Uterus (tissue), 4 donors: ENCODE data around the gene LTN1. TPM values are rescaled to one million over a fixed set of nuclear protein-coding genes. Genes with fewer than 3 reads are reported as not detected.

Experiments
- DNase-seq, 2 donors: peaks; one replicate each; pipeline ENCODE4 v3.0.0-alpha.2; 2019 to 2020
- H3K27ac ChIP-seq, 2 donors: fragments of 200-600 bp; sonication (generic); 1 replicate in 1 of 2; 2 replicates in 1 of 2; pipeline ENCODE4 v1.5.1; 2016 to 2018
- H3K27me3 ChIP-seq, 2 donors: fragments of 200-600 bp; sonication (generic); one replicate each; pipeline ENCODE4 v1.5.1; 2018 to 2019; ENCODE audit warnings: control low read depth in 1 of 2
- H3K36me3 ChIP-seq, 2 donors: fragments of 200-600 bp; sonication (generic); one replicate each; pipeline ENCODE4 v1.5.1; 2019; ENCODE audit warnings: control low read depth in 1 of 2
- H3K4me1 ChIP-seq, 2 donors: fragments of 200-600 bp; sonication (generic); one replicate each; pipeline ENCODE4 v1.5.1; 2018 to 2019; ENCODE audit warnings: control low read depth in 1 of 2
- H3K4me3 ChIP-seq, 2 donors: fragments of 200-600 bp; sonication (generic); 1 replicate in 1 of 2; 2 replicates in 1 of 2; pipeline ENCODE4 v1.5.1; 2018 to 2019; ENCODE audit warnings: mild to moderate bottlenecking in 1 of 2
- H3K9me3 ChIP-seq, 2 donors: fragments of 200-600 bp; sonication (generic); one replicate each; pipeline ENCODE4 v1.5.1; 2019; ENCODE audit warnings: control low read depth in 1 of 2
- CTCF ChIP-seq, 4 experiments: fragments of 200-600 bp in 2 of 4; fragments of 450-650 bp in 2 of 4; sonication (generic) in 2 of 4; IDR thresholded peaks; one replicate each; pipeline ENCODE4 v1.5.1; 2016 to 2019; ENCODE audit warnings: antibody characterized with exemption in 4 of 4, mild to moderate bottlenecking in 2 of 4, moderate library complexity in 1 of 4
- POLR2A ChIP-seq, 2 donors: fragments of 450-650 bp; IDR thresholded peaks; one replicate each; pipeline ENCODE4 v1.6.1; 2016; ENCODE audit warnings: antibody characterized with exemption in 2 of 2, mild to moderate bottlenecking in 1 of 2, moderate library complexity in 1 of 2
- intact Hi-C: fragments of 100-400 bp; cut with DNase I; formaldehyde crosslinking; loops from one replicate; pipeline ENCODE4 v1.15.1; 2023; ENCODE audit warnings: low total_unique reads
- total RNA-seq, 4 donors: library from RNA; depleted of rRNA in 3 of 4; stranded (reverse); fragments of >200 nt in 3 of 4; gene quantifications; one replicate each; pipeline versions ENCODE4 v1.1.0 to v1.2.4, GENCODE V29; 2014 to 2023
- donor health status: DM: yes; HTN: yes; CAD: no.

LTN1 gene
- total RNA-seq, 4 donors from 2014 or later, result 13.8 to 61.0 (median 30.6) TPM

DNA sequence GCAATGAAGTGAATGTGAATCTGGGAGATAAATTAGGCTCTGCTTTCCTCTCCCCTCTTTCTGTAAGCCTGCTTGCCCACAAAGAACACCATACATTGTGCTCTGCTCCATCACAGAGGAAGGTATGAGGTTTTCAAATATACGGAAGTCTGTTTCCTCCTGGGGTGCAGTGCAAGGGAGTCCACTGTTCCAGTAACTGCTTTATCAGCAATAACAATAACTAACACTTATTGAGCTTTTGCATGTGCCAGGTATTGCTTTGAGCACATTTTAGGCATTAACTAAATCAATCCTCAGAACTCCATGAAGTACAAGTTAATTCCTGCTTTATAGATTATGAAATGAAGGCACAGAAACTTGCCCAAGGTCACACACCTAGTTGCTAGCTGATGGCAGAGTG lies 10.0 kb downstream of the LTN1 start:
- Histone ChIP-seq H3K4me1 (no peaks in the 10 kb centered on the region), H3K27me3 (no peaks in the 10 kb centered on the region), H3K4me3 (no peak overlapping the region), H3K9me3 (no peaks in the 10 kb centered on the region), H3K36me3 (no peaks in the 10 kb centered on the region), H3K27ac (no peak overlapping the region)
- intact Hi-C loops, result no loop called here
- TF ChIP-seq POLR2A (IDR thresholded peaks at IDR 0.05) (no peak), CTCF (IDR thresholded peaks at IDR 0.05) (no peak)
- DNase-seq, result no peak

GRCh38 chr21:28979092-28979491 lies 13.6 kb downstream of the LTN1 start:
- no peak for DNase-seq
- Histone ChIP-seq H3K36me3 (no peaks in the 10 kb centered on the region), H3K9me3 (no peaks in the 10 kb centered on the region), H3K27me3 (no peaks in the 10 kb centered on the region), H3K4me1 (no peaks in the 10 kb centered on the region), H3K4me3 (no peak overlapping the region), H3K27ac (no peak overlapping the region)
- intact Hi-C loops, result no loop called here
- no peak for TF ChIP-seq POLR2A (IDR thresholded peaks at IDR 0.05)
- no peak for TF ChIP-seq CTCF (IDR thresholded peaks at IDR 0.05)

DNA sequence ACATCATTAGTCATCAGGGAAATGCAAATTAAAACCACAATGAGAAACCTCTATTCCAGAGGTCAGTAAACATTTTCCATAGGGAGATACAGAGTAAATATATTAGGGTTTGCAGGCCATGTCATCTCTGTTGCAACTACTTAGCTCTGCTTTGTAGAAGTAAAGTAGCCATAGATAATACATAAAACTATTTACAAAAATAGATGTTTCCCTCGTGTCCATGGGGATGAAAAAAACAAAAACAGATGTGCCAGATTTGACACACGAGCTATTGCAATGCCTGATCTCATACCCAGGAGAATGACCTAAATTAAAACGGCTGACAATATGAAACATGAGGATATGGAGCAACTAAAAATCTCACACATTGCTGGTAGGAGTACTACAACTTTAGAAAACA lies 17.3 kb downstream of the LTN1 start:
- Histone ChIP-seq H3K4me1 (no peaks in the 10 kb centered on the region), H3K27ac (peak overlapping the region in 1 of 2 donors; percentile 28), H3K27me3 (no peaks in the 10 kb centered on the region), H3K36me3 (no peaks in the 10 kb centered on the region), H3K4me3 (no peak overlapping the region), H3K9me3 (no peaks in the 10 kb centered on the region)
- intact Hi-C loops, result no loop called here
- no peak for DNase-seq
- TF ChIP-seq CTCF (IDR thresholded peaks at IDR 0.05), result no peak
- TF ChIP-seq POLR2A (IDR thresholded peaks at IDR 0.05), result no peak

DNA sequence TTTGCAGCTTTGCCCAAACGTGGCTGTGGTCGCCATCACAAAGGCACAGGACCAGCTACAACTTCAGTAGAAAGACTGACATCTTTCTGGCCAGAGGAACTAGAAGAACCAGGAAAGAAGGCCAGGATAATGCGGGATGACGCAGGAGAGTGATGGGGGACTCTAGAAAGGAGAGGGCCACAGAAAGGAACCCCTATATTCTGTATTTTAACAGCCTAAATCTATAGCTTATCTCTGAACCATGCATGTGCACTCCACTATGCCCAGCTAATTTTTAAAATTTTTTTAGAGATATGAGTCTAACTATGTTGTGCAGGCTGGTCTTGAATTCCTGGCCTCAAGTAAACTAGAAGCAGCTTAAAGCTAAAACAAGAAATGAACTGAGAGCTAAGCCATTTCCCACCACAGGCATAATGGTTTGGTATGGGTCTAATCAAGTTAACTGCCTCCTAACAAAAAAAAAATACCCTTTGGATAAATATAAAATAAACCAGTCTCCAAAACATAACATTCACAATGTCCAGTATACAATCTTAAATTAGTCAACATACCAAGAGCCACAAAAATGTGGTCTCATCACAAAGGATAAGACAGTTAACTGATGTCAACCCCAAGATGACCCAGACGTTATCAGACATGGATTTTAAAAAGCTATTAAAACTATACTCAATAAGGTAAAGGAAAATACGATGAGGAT lies 18.0 kb downstream of the LTN1 start:
- DNase-seq, result no peak
- Histone ChIP-seq H3K27me3 (no peaks in the 10 kb centered on the region), H3K4me3 (no peak overlapping the region), H3K4me1 (no peaks in the 10 kb centered on the region), H3K9me3 (no peaks in the 10 kb centered on the region), H3K36me3 (no peaks in the 10 kb centered on the region), H3K27ac (no peak overlapping the region)
- no peak for TF ChIP-seq CTCF (IDR thresholded peaks at IDR 0.05)
- TF ChIP-seq POLR2A (IDR thresholded peaks at IDR 0.05), result no peak
- intact Hi-C loops, result no loop called here

- no peaks in the 10 kb centered on the region for H3K27me3 ChIP-seq
- no peak for DNase-seq
- intact Hi-C loops, result no loop called here
- no peaks in the 10 kb centered on the region for H3K9me3 ChIP-seq
- H3K27ac ChIP-seq, result no peak overlapping the region
- H3K4me3 ChIP-seq, result no peak overlapping the region
- no peaks in the 10 kb centered on the region for H3K4me1 ChIP-seq
- TF ChIP-seq POLR2A (IDR thresholded peaks at IDR 0.05), result no peak
- no peak for TF ChIP-seq CTCF (IDR thresholded peaks at IDR 0.05)
- H3K36me3 ChIP-seq, result no peaks in the 10 kb centered on the region
These were observed 20.3 kb downstream of the LTN1 start for GRCh38 chr21:28972398-28972797.
